OCI-LY7 (cell line): ENCODE data around the gene RBM14. TPM values are rescaled to one million over a fixed set of nuclear protein-coding genes. Genes with fewer than 3 reads are reported as not detected.

Source experiments
- BruUV-seq: library from RNA; stranded (reverse); fragments of 400-500 nt; replicated peaks from 2 replicates; lab custom pipeline; 2021; lab: Mats Ljungman, UMichigan
- CTCF ChIA-PET: fragments of 300-600 bp; sonication (Branson Sonifier 250); formaldehyde crosslinking; loops from one replicate; lab custom pipeline; 2022; ENCODE audit warnings: antibody characterized with exemption; ENCODE audit not compliant: unreplicated experiment; lab: Charles Lee
- POLR2A ChIA-PET: fragments of 300-600 bp; sonication (Branson Sonifier 250); formaldehyde crosslinking; loops from one replicate; lab custom pipeline; 2022; ENCODE audit warnings: antibody characterized with exemption; lab: Charles Lee
- DNase-seq: peaks from one replicate; pipeline ENCODE4 v3.0.0-alpha.2; 2015; ENCODE audit warnings: low spot score
- H2AFZ ChIP-seq: fragments of 200-600 bp; sonication (generic), shearing (Covaris generic); 2 replicates; pipeline ENCODE4 v1.6.1; 2014; ENCODE audit warnings: mild to moderate bottlenecking, antibody characterized with exemption, low read length, moderate library complexity
- H3K27ac ChIP-seq: fragments of 200-600 bp; sonication (generic); 2 replicates; pipeline ENCODE4 v1.5.1; 2014; ENCODE audit warnings: mixed run types, low read depth, mild to moderate bottlenecking, moderate library complexity, low read length, inconsistent platforms; ENCODE audit not compliant: poor library complexity, severe bottlenecking
- H3K36me3 ChIP-seq: fragments of 200-600 bp; sonication (generic); 2 replicates; pipeline ENCODE4 v1.6.1; 2014; ENCODE audit warnings: mild to moderate bottlenecking, antibody characterized with exemption, low read length, moderate library complexity, mixed read lengths; ENCODE audit not compliant: insufficient read depth
- H3K4me1 ChIP-seq: fragments of 200-600 bp; sonication (generic); 2 replicates; pipeline ENCODE4 v1.5.1; 2014; ENCODE audit warnings: mild to moderate bottlenecking, low read length; ENCODE audit not compliant: insufficient read depth, poor library complexity, severe bottlenecking
- H3K4me2 ChIP-seq: fragments of 200-600 bp; sonication (generic); 2 replicates; pipeline ENCODE4 v1.6.1; 2014; ENCODE audit warnings: mild to moderate bottlenecking, low read length
- H3K4me3 ChIP-seq: fragments of 200-600 bp; sonication (generic); 2 replicates; pipeline ENCODE4 v1.5.1; 2014; ENCODE audit warnings: mild to moderate bottlenecking, low read depth, low read length; ENCODE audit not compliant: poor library complexity, severe bottlenecking
- H3K79me2 ChIP-seq: fragments of 200-600 bp; sonication (generic); 2 replicates; pipeline ENCODE4 v1.6.1; 2016; ENCODE audit warnings: low read depth, mild to moderate bottlenecking, low read length, moderate library complexity, mixed read lengths; ENCODE audit not compliant: insufficient read depth
- H3K9me2 ChIP-seq: fragments of 200-600 bp; sonication (generic); 2 replicates; pipeline ENCODE4 v1.6.1; 2016; ENCODE audit warnings: mild to moderate bottlenecking, low read length, mixed read lengths; ENCODE audit not compliant: insufficient read depth
- H3K9me3 ChIP-seq: fragments of 200-600 bp; sonication (generic); 2 replicates; pipeline ENCODE4 v1.6.1; 2014; ENCODE audit warnings: mild to moderate bottlenecking, mixed run types, low read length, mixed read lengths
- H4K20me1 ChIP-seq: fragments of 200-600 bp; sonication (generic); 2 replicates; pipeline ENCODE4 v1.6.1; 2014; ENCODE audit warnings: mild to moderate bottlenecking, antibody characterized with exemption, low read length, moderate library complexity, mixed read lengths; ENCODE audit not compliant: insufficient read depth
- EZH2phosphoT487 ChIP-seq: fragments of 200-600 bp; sonication (generic); IDR thresholded peaks from 2 replicates; pipeline ENCODE4 v1.6.1; 2018; ENCODE audit warnings: low read depth, borderline replicate concordance, mild to moderate bottlenecking, mixed run types, antibody characterized with exemption, low read length, moderate library complexity, mixed read lengths
- intact Hi-C: fragments of 100-400 bp; cut with micrococcal nuclease; formaldehyde crosslinking; loops from one replicate; pipeline ENCODE4 v1.10.0; 2022; ENCODE audit not compliant: unreplicated experiment
- total RNA-seq, 2 experiments: library from RNA; depleted of rRNA in 1 of 2; stranded (reverse); fragments of >200 nt in 1 of 2; shearing (Covaris generic) in 1 of 2; gene quantifications; 2 replicates each; pipeline ENCODE4 v1.2.3, GENCODE V29; 2014 to 2022
- TF ChIP-seq, protein P1 (sequence below): fragments of 200-600 bp; sonication (generic); conservative IDR thresholded peaks from 2 replicates; pipeline ENCODE4 v1.5.1; 2014; ENCODE audit warnings: mild to moderate bottlenecking, antibody characterized with exemption, low read length, moderate library complexity, mixed read lengths

RBM14 gene
- total RNA-seq, 2 experiments from 2014 or later: 94.6 to 243 TPM

DNA sequence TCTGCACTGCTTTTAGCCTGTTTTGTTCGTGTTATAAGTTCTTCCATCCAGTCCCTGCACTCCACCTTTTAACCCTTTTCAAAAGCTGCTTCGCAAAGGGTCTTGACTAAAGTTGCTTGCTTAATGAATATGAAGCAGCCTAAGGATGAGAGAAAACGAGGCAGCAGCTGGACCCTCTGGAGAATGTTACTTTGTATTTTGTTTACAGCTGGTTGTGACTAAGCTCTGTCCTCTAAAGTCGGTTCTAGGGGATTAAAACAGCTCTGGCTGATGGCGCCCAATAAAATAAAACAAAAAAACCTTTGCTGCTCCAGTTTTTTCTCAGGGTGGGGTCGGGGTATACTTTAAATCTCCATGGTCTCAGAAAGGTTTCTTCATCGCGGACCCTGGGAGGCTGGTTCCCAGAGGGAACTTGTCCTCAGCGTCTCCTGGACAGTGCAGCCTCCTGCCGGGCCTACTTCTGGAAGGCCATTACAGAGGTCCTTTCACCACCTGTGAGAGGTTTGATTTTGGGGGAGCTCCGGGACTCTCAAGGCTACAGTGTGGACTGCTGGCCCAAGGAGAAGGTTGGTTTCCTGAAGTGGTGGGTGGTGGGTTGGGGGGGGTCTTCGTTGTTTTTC lies 21.2 kb downstream of the RBM14 start:
- peak overlapping the region; percentile 95 for H3K4me3 ChIP-seq
- intact Hi-C loops: loop anchor here (1.0 to 5.0 kb wide), 3 partner anchors 21 to 60 kb away; partner anchors contain the start of genes RBM14 and RBM4B
- TSS peak; percentile 94 for BruUV-seq
- no peak for DNase-seq
- no peaks in the 10 kb centered on the region for H3K9me2 ChIP-seq
- peaks cover 95% of the 10 kb centered on the region for H3K79me2 ChIP-seq
- H2AFZ ChIP-seq: no peak overlapping the region
- peak overlapping the region; percentile 60 for H3K27ac ChIP-seq
- peak overlapping the region; percentile 75 for H3K4me2 ChIP-seq
- TF ChIP-seq, protein P1, sequence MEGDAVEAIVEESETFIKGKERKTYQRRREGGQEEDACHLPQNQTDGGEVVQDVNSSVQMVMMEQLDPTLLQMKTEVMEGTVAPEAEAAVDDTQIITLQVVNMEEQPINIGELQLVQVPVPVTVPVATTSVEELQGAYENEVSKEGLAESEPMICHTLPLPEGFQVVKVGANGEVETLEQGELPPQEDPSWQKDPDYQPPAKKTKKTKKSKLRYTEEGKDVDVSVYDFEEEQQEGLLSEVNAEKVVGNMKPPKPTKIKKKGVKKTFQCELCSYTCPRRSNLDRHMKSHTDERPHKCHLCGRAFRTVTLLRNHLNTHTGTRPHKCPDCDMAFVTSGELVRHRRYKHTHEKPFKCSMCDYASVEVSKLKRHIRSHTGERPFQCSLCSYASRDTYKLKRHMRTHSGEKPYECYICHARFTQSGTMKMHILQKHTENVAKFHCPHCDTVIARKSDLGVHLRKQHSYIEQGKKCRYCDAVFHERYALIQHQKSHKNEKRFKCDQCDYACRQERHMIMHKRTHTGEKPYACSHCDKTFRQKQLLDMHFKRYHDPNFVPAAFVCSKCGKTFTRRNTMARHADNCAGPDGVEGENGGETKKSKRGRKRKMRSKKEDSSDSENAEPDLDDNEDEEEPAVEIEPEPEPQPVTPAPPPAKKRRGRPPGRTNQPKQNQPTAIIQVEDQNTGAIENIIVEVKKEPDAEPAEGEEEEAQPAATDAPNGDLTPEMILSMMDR: no peak
- no peak for TF ChIP-seq EZH2phosphoT487
- H3K4me1 ChIP-seq: peaks cover 50% of the 10 kb centered on the region
- POLR2A ChIA-PET: interaction anchor here (0.6 to 2.8 kb wide), 13 partner anchors 9 to 1840 kb away, joined by 3 to 16 read pairs (median 5); partner anchors contain the start of genes CCDC87, DPP3, RBM14 and RBM4B
- H3K36me3 ChIP-seq: peaks cover 93% of the 10 kb centered on the region
- H4K20me1 ChIP-seq: peaks cover 35% of the 10 kb centered on the region
- no peaks in the 10 kb centered on the region for H3K9me3 ChIP-seq
- CTCF ChIA-PET: interaction anchor here (0.5 to 1.1 kb wide), 3 partner anchors 8 to 88 kb away, joined by 3 read pairs; no protein-coding TSS in a partner anchor

DNA sequence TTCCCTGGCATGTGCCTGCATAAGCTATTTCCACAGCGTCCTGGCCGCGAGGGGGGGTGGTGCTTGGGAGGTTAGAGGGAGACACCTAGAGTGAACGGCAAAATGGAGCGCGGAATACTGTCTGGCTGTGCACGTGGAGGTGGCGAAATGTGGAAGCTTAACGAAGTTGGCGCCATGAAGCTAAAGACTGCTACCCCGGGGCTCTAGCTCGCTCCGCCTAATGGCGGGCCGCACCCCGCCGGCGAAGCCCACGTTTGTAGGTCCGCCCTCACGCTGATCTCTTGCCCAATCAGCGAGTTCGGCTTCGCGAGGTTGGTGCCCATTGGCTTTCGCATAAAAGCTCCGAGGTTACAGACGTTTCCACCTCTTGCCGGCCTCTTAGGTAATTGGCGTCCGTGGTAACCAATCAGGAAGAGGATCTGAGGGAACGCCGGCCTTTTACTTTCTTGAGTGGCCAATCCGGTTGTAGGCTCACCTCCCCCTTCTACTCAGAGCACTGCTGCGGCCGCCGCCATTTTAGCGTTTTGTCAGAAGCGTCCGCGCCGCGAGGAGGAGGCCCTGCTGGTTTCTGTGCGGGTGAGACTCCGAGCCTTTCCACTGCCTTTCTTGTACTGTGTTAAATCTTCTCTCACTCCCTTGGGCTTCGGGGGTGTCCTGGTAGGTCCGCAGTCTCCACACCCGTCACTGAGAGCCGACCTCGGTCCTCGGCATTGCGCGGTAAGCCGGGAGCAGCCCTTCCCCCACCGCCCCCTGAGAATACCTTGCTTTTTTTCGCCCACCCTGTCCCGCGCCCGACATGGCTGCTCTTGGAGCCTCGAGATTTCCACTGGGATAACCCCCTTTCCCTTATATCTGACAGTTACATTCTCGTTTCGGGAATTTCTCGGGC lies 22.0 kb downstream of the RBM14 start, which contains the start of gene RBM4:
Gene RBM4, plus strand, starts transcription at position 527 of the 889 bp plus-strand sequence. CDS start 1,009 bp downstream, outside the sequence.
- Histone ChIP-seq H2AFZ (0 out of 2 replicates have a peak within 1 kb of the TSS, but pooled peaks have one; percentile 22), H3K9me2 (no peaks in the 10 kb centered on the region), H3K4me2 (peak within 1 kb of the TSS; percentile 94), H3K4me1 (peaks cover 55% of the 10 kb centered on the region), H3K36me3 (peaks cover 93% of the 10 kb centered on the region), H4K20me1 (peaks cover 40% of the 10 kb centered on the region), H3K27ac (peak within 1 kb of the TSS; percentile 71), H3K79me2 (peaks cover 95% of the 10 kb centered on the region), H3K9me3 (no peaks in the 10 kb centered on the region), H3K4me3 (peak within 1 kb of the TSS; percentile 95)
- intact Hi-C loops: loop anchor here (1.0 to 5.0 kb wide), 3 partner anchors 22 to 61 kb away; partner anchors contain the start of genes RBM14 and RBM4B
- peak; percentile 100 for DNase-seq
- POLR2A ChIA-PET: interaction anchor here (0.6 to 2.8 kb wide), 14 partner anchors 8 to 1628 kb away, joined by 3 to 16 read pairs (median 5); partner anchors contain the start of genes CCDC87, DPP3, RBM14 and RBM4B
- TF ChIP-seq, protein P1: 0 out of 2 replicates have a peak, but pooled peaks have one; percentile 29
- TF ChIP-seq EZH2phosphoT487: no peak
- BruUV-seq: no TSS peak
- CTCF ChIA-PET: interaction anchor here (0.5 to 1.1 kb wide), 4 partner anchors 9 to 89 kb away, joined by 3 to 7 read pairs (median 3); no protein-coding TSS in a partner anchor
